CD14-positive monocyte (primary cell): Measurements from ENCODE around the gene HOXB1. TPM values are rescaled to one million over a fixed set of nuclear protein-coding genes. Genes with fewer than 3 reads are reported as not detected.

Experiments used
- DNase-seq, 3 donors: peaks; one replicate each; pipeline ENCODE4 v3.0.0-alpha.2; 2011 to 2022
- H2AFZ ChIP-seq: 2 replicates; pipeline ENCODE4 v1.6.0; 2012; ENCODE audit warnings: mild to moderate bottlenecking, low read depth, low read length, inconsistent platforms; ENCODE audit not compliant: insufficient read depth, poor library complexity, severe bottlenecking
- H3K27ac ChIP-seq, 2 donors: 1 replicate in 1 of 2; 2 replicates in 1 of 2; pipeline ENCODE4 v1.5.1; 2012 to 2013; ENCODE audit warnings: low read length in 2 of 2, control low read depth in 1 of 2, inconsistent platforms in 1 of 2, low read depth in 1 of 2, mild to moderate bottlenecking in 1 of 2
- H3K27me3 ChIP-seq, 2 donors: one replicate each; pipeline versions ENCODE4 v1.6.0 to v1.6.1; 2011 to 2013; ENCODE audit warnings: low read length in 2 of 2; ENCODE audit not compliant: control insufficient read depth in 2 of 2, insufficient read depth in 2 of 2
- H3K36me3 ChIP-seq, 2 donors: replicated peaks in 1 of 2; 1 replicate in 1 of 2; 2 replicates in 1 of 2; pipeline versions ENCODE4 v1.5.1 to v1.6.1; 2012 to 2013; ENCODE audit warnings: low read length in 2 of 2, control low read depth in 1 of 2, inconsistent platforms in 1 of 2, mild to moderate bottlenecking in 1 of 2; ENCODE audit not compliant: insufficient read depth in 2 of 2, control insufficient read depth in 1 of 2
- H3K4me1 ChIP-seq, 2 donors: 1 replicate in 1 of 2; 2 replicates in 1 of 2; pipeline versions ENCODE4 v1.5.1 to v1.6.1; 2012 to 2013; ENCODE audit warnings: low read length in 2 of 2, control low read depth in 1 of 2, inconsistent platforms in 1 of 2, mild to moderate bottlenecking in 1 of 2, moderate library complexity in 1 of 2; ENCODE audit not compliant: insufficient read depth in 2 of 2, control insufficient read depth in 1 of 2
- H3K4me2 ChIP-seq: replicated peaks from 2 replicates; pipeline ENCODE3; 2012; ENCODE audit warnings: low read length, moderate library complexity, mild to moderate bottlenecking; ENCODE audit not compliant: poor library complexity, severe bottlenecking; ENCODE audit errors: extremely low read depth
- H3K4me3 ChIP-seq, 3 experiments: fragments of 200-600 bp in 1 of 3; sonication (generic) in 1 of 3; replicated peaks in 1 of 3; 1 replicate in 2 of 3; 2 replicates in 1 of 3; pipeline ENCODE4 v1.5.1; 2011 to 2013; ENCODE audit warnings: low read length in 3 of 3, mild to moderate bottlenecking in 3 of 3, control low read depth in 2 of 3, low read depth in 2 of 3, inconsistent platforms in 1 of 3, moderate library complexity in 1 of 3
- H3K79me2 ChIP-seq: 2 replicates; pipeline ENCODE4 v1.6.0; 2012; ENCODE audit warnings: mild to moderate bottlenecking, control low read depth, inconsistent platforms, low read length, moderate library complexity; ENCODE audit not compliant: insufficient read depth
- H3K9ac ChIP-seq: 2 replicates; pipeline ENCODE4 v1.6.0; 2017; ENCODE audit warnings: low read length, mild to moderate bottlenecking; ENCODE audit not compliant: insufficient read depth, poor library complexity, severe bottlenecking
- H3K9me3 ChIP-seq, 2 donors: replicated peaks in 1 of 2; 1 replicate in 1 of 2; 2 replicates in 1 of 2; pipeline versions ENCODE4 v1.5.1 to v1.6.1; 2012 to 2013; ENCODE audit warnings: low read length in 2 of 2, control low read depth in 1 of 2; ENCODE audit not compliant: control insufficient read depth in 1 of 2, insufficient read depth in 1 of 2
- H4K20me1 ChIP-seq: 2 replicates; pipeline ENCODE4 v1.6.0; 2012; ENCODE audit warnings: mild to moderate bottlenecking, low read length, control low read depth, moderate library complexity; ENCODE audit not compliant: insufficient read depth
- H3K27ac Mint-ChIP-seq, 7 donors: one replicate each; pipeline ENCODE4 v1.8.0; 2020; ENCODE audit warnings: mild to moderate bottlenecking in 7 of 7, mixed read lengths in 7 of 7, moderate library complexity in 6 of 7, inconsistent platforms in 2 of 7
- H3K27me3 Mint-ChIP-seq, 3 donors: one replicate each; pipeline ENCODE4 v1.8.0; 2021 to 2022; ENCODE audit warnings: low read depth in 3 of 3, mild to moderate bottlenecking in 3 of 3, mixed read lengths in 3 of 3, moderate library complexity in 3 of 3, inconsistent platforms in 1 of 3
- H3K36me3 Mint-ChIP-seq, 2 donors: one replicate each; pipeline ENCODE4 v1.8.0; 2020; ENCODE audit warnings: mixed read lengths in 2 of 2, inconsistent platforms in 1 of 2, mild to moderate bottlenecking in 1 of 2
- H3K4me1 Mint-ChIP-seq: one replicate; pipeline ENCODE4 v1.8.0; 2020; ENCODE audit warnings: mild to moderate bottlenecking, mixed read lengths
- H3K4me3 Mint-ChIP-seq, 2 donors: one replicate each; pipeline ENCODE4 v1.8.0; 2020; ENCODE audit warnings: mild to moderate bottlenecking in 2 of 2, mixed read lengths in 2 of 2, moderate library complexity in 1 of 2
- H3K9me3 Mint-ChIP-seq, 7 donors: one replicate each; pipeline ENCODE4 v1.8.0; 2020 to 2022; ENCODE audit warnings: mixed read lengths in 7 of 7, mild to moderate bottlenecking in 6 of 7, moderate library complexity in 6 of 7, inconsistent platforms in 2 of 7
- CTCF ChIP-seq: fragments of 200-600 bp; IDR thresholded peaks from one replicate; pipeline ENCODE4 v1.8.0; 2022; ENCODE audit warnings: antibody characterized with exemption, mild to moderate bottlenecking
- WGBS: methylation state at CpG from one replicate; pipeline ENCODE4 v1.1.5; 2013; ENCODE audit warnings: missing lambda C conversion rate; ENCODE audit not compliant: insufficient coverage; 5-methylcytosine and 5-hydroxymethylcytosine counted together
- intact Hi-C, 2 donors: fragments of 100-400 bp; cut with micrococcal nuclease; formaldehyde crosslinking; loops; one replicate each; pipeline versions ENCODE4 v1.15.0 to v1.15.1; 2023
- polyA plus RNA-seq, 3 donors: library from polyadenylated mRNA; depleted of rRNA in 1 of 3; unstranded in 2 of 3; stranded (reverse) in 1 of 3; fragments of 300-500 nt in 2 of 3; fragments of >200 nt in 1 of 3; fragmentation: Illumina TruSeq in 2 of 3; gene quantifications; 1 replicate in 2 of 3; 2 replicates in 1 of 3; pipeline ENCODE4 v1.2.3, GENCODE V29; 2012 to 2021

The HOXB1 gene
- polyA plus RNA-seq, 3 donors = not detected

- Histone ChIP-seq H3K27ac (no peak overlapping the region), H2AFZ (no peak overlapping the region), H3K4me1 (peaks cover 9 to 10% of the 10 kb centered on the region in 2 donors), H3K36me3 (no peaks in the 10 kb centered on the region), H3K4me2 (no peak overlapping the region), H3K9ac (no peak overlapping the region), H3K9me3 (no peaks in the 10 kb centered on the region), H3K27me3 (peaks cover 14 to 37% of the 10 kb centered on the region in 2 donors), H3K4me3 (no peak overlapping the region), H4K20me1 (no peaks in the 10 kb centered on the region), H3K79me2 (no peaks in the 10 kb centered on the region)
- H3K36me3 Mint-ChIP-seq = no peaks in the 10 kb centered on the region
- peaks cover 29 to 57% (median 39%) of the 10 kb centered on the region in 3 donors for H3K27me3 Mint-ChIP-seq
- H3K27ac Mint-ChIP-seq = no peak overlapping the region
- peaks cover 7% of the 10 kb centered on the region for H3K4me1 Mint-ChIP-seq
- no peak for TF ChIP-seq CTCF
- DNase-seq = no peak
- intact Hi-C loops = no loop called here
- H3K9me3 Mint-ChIP-seq = peaks cover 0 to 2% (median 0%) of the 10 kb centered on the region in 7 donors
- H3K4me3 Mint-ChIP-seq = no peak overlapping the region
- 33% methylated on average over 1 of the region's 2 CpGs for WGBS
Measured at GRCh38 chr17:48497103-48497502, 33.7 kb downstream of the HOXB1 start.

GRCh38 chr17:48494335-48494734 is 36.5 kb downstream of the HOXB1 start:
- H3K79me2 ChIP-seq = no peaks in the 10 kb centered on the region
- Mint-ChIP-seq H3K4me3 (peak overlapping the region in 1 of 2 donors; percentile 36), H3K27me3 (peaks cover 50 to 76% (median 50%) of the 10 kb centered on the region in 3 donors), H3K4me1 (peaks cover 13% of the 10 kb centered on the region), H3K9me3 (peaks cover 0 to 2% (median 0%) of the 10 kb centered on the region in 7 donors), H3K36me3 (no peaks in the 10 kb centered on the region), H3K27ac (peak overlapping the region in 1 of 7 donors; percentile 56)
- no peak overlapping the region for H3K9ac ChIP-seq
- H3K36me3 ChIP-seq = no peaks in the 10 kb centered on the region
- DNase-seq = no peak
- no peak overlapping the region for H3K4me3 ChIP-seq
- intact Hi-C loops = loop anchor here in 1 of 2 donors (5.0 kb wide), 1 partner anchor 98 kb away; the partner anchor contains the start of genes HOXB3 and HOXB5
- peaks cover 9 to 10% of the 10 kb centered on the region in 2 donors for H3K4me1 ChIP-seq
- no peak for TF ChIP-seq CTCF
- no peak overlapping the region for H3K27ac ChIP-seq
- WGBS = 95% methylated on average over 4 of the region's 8 CpGs
- no peaks in the 10 kb centered on the region for H3K9me3 ChIP-seq
- no peak overlapping the region for H3K4me2 ChIP-seq
- no peak overlapping the region for H2AFZ ChIP-seq
- no peaks in the 10 kb centered on the region for H4K20me1 ChIP-seq
- peaks cover 25 to 51% of the 10 kb centered on the region in 2 donors for H3K27me3 ChIP-seq
